Omental fat pad (tissue), 4 donors: ENCODE data around the gene SPIRE2. TPM values are rescaled to one million over a fixed set of nuclear protein-coding genes. Genes with fewer than 3 reads are reported as not detected.

Experiments
- ATAC-seq: fragments of 150-250 bp; one replicate; pipeline ENCODE4 v1.9.1; 2016; ENCODE audit warnings: mild to moderate bottlenecking, moderate library complexity; ENCODE audit not compliant: low FRiP score
- DNase-seq: peaks from one replicate; pipeline ENCODE4 v3.0.0-alpha.2; 2019; ENCODE audit warnings: low spot score
- CTCF ChIP-seq, 3 donors: fragments of 450-650 bp; IDR thresholded peaks; one replicate each; pipeline ENCODE4 v1.5.1; 2016 to 2017; ENCODE audit warnings: antibody characterized with exemption in 3 of 3, mild to moderate bottlenecking in 3 of 3, moderate library complexity in 2 of 3
- total RNA-seq, 4 donors: library from RNA; depleted of rRNA; stranded (reverse); fragments of >200 nt; gene quantifications; one replicate each; pipeline ENCODE4 v1.1.0, GENCODE V29; 2016

The SPIRE2 gene
- total RNA-seq, 4 donors from 2014 or later = 2.4 to 4.8 (median 3.2) TPM

- no peak for ATAC-seq
- TF ChIP-seq CTCF (IDR thresholded peaks at IDR 0.05) = no peak
These were observed 19.0 kb downstream of the SPIRE2 start for GRCh38 chr16:89847051-89847939.

GRCh38 chr16:89847940-89848297, 19.6 kb downstream of the SPIRE2 start:
- DNase-seq (no peak), ATAC-seq (no peak)
- no peak for TF ChIP-seq CTCF (IDR thresholded peaks at IDR 0.05)

More at GRCh38 chr16:89847051-89847939, 19.0 kb downstream of the SPIRE2 start:
- DNase-seq = no peak

GRCh38 chr16:89848974-89849373, 20.7 kb downstream of the SPIRE2 start:
- no peak for TF ChIP-seq CTCF (IDR thresholded peaks at IDR 0.05)
- DNase-seq = no peak
- no peak for ATAC-seq

GRCh38 chr16:89853306-89853993, 25.2 kb downstream of the SPIRE2 start:
- TF ChIP-seq CTCF (IDR thresholded peaks at IDR 0.05) = no peak
- ATAC-seq (no peak), DNase-seq (no peak)

GRCh38 chr16:89855301-89855945, 27.1 kb downstream of the SPIRE2 start:
- DNase-seq (no peak), ATAC-seq (no peak)
- no peak for TF ChIP-seq CTCF (IDR thresholded peaks at IDR 0.05)

- DNase-seq (no peak), ATAC-seq (no peak)
- no peak for TF ChIP-seq CTCF (IDR thresholded peaks at IDR 0.05)
These were observed 27.7 kb downstream of the SPIRE2 start for GRCh38 chr16:89855986-89856385.
